Measurements from ENCODE around the gene PRKN. TPM values are rescaled to one million over a fixed set of nuclear protein-coding genes. Genes with fewer than 3 reads are reported as not detected.
"Not testable (repeated sequence)": the region's sequence is repeated elsewhere in the genome, so short reads cannot be mapped to it uniquely, and the experiment has no call there.

The PRKN gene
- total and polyA plus RNA-seq, 2 experiments from 2014 or later: 11.7 to 28.1 TPM

GRCh38 chr6:161890133-161890831, 837.3 kb downstream of the PRKN start:
- DNase-seq (ENCODE audit: low read depth in 1 of 2, low spot score in 1 of 2): peak in 1 of 2 donors; percentile 2
- no peaks in the 10 kb centered on the region for H3K36me3 ChIP-seq
- no peaks in the 10 kb centered on the region for H3K9me3 ChIP-seq (ENCODE audit: low read depth)
- no peak overlapping the region for H3K27ac ChIP-seq
- no peak overlapping the region for H3K4me3 ChIP-seq
- peaks cover 9% of the 10 kb centered on the region for H3K27me3 ChIP-seq
- no peak for TF ChIP-seq CTCF (IDR thresholded peaks at IDR 0.05; ENCODE audit: low read depth, low read length)
- H3K4me1 ChIP-seq (ENCODE audit: low read depth): no peaks in the 10 kb centered on the region

GRCh38 chr6:161889324-161889723, 838.2 kb downstream of the PRKN start:
- Histone ChIP-seq H3K9me3 (ENCODE audit: low read depth) (no peaks in the 10 kb centered on the region), H3K4me3 (no peak overlapping the region), H3K27ac (no peak overlapping the region), H3K27me3 (peaks cover 9% of the 10 kb centered on the region), H3K4me1 (ENCODE audit: low read depth) (no peaks in the 10 kb centered on the region), H3K36me3 (no peaks in the 10 kb centered on the region)
- no peak for TF ChIP-seq CTCF (IDR thresholded peaks at IDR 0.05; ENCODE audit: low read depth, low read length)
- no peak for DNase-seq (ENCODE audit: low read depth in 1 of 2, low spot score in 1 of 2)

- not testable (repeated sequence) for H3K36me3 ChIP-seq; H3K4me3 ChIP-seq; DNase-seq (ENCODE audit: low read depth in 1 of 2, low spot score in 1 of 2)
Observed at GRCh38 chr6:161886545-161886944, 841.0 kb downstream of the PRKN start.

GRCh38 chr6:161884782-161885181, 842.8 kb downstream of the PRKN start:
- H3K4me1 ChIP-seq (ENCODE audit: low read depth): no peaks in the 10 kb centered on the region
- no peak for TF ChIP-seq CTCF (IDR thresholded peaks at IDR 0.05; ENCODE audit: low read depth, low read length)
- no peaks in the 10 kb centered on the region for H3K27me3 ChIP-seq
- no peak overlapping the region for H3K4me3 ChIP-seq
- H3K9me3 ChIP-seq (ENCODE audit: low read depth): no peaks in the 10 kb centered on the region
- H3K36me3 ChIP-seq: no peaks in the 10 kb centered on the region
- no peak overlapping the region for H3K27ac ChIP-seq
- DNase-seq (ENCODE audit: low read depth in 1 of 2, low spot score in 1 of 2): no peak

More at GRCh38 chr6:161886545-161886944, 841.0 kb downstream of the PRKN start:
- not testable (repeated sequence) for H3K27ac ChIP-seq; H3K4me1 ChIP-seq (ENCODE audit: low read depth); H3K27me3 ChIP-seq; H3K9me3 ChIP-seq (ENCODE audit: low read depth)

- no peak overlapping the region for H3K27ac ChIP-seq
- no peak for TF ChIP-seq CTCF (IDR thresholded peaks at IDR 0.05; ENCODE audit: low read depth, low read length)
- no peaks in the 10 kb centered on the region for H3K36me3 ChIP-seq
- no peaks in the 10 kb centered on the region for H3K4me1 ChIP-seq (ENCODE audit: low read depth)
- H3K4me3 ChIP-seq: no peak overlapping the region
- DNase-seq (ENCODE audit: low read depth in 1 of 2, low spot score in 1 of 2): no peak
- no peaks in the 10 kb centered on the region for H3K27me3 ChIP-seq
- no peaks in the 10 kb centered on the region for H3K9me3 ChIP-seq (ENCODE audit: low read depth)
Observed at GRCh38 chr6:161882196-161882765, 845.3 kb downstream of the PRKN start.

GRCh38 chr6:161880056-161880455, 847.5 kb downstream of the PRKN start:
- no peak overlapping the region for H3K27ac ChIP-seq
- H3K4me3 ChIP-seq: no peak overlapping the region
- no peaks in the 10 kb centered on the region for H3K4me1 ChIP-seq (ENCODE audit: low read depth)
- DNase-seq (ENCODE audit: low read depth in 1 of 2, low spot score in 1 of 2): no peak
- no peaks in the 10 kb centered on the region for H3K27me3 ChIP-seq
- no peaks in the 10 kb centered on the region for H3K9me3 ChIP-seq (ENCODE audit: low read depth)
- H3K36me3 ChIP-seq: no peaks in the 10 kb centered on the region
- no peak for TF ChIP-seq CTCF (IDR thresholded peaks at IDR 0.05; ENCODE audit: low read depth, low read length)
